Natural killer cell (primary cell): ENCODE results near the gene TMEM53. TPM values are rescaled to one million over a fixed set of nuclear protein-coding genes. Genes with fewer than 3 reads are reported as not detected.

Experiments used
- ATAC-seq, 3 donors: fragments of 150-1000 bp in 2 of 3; fragments of 200-7000 bp in 1 of 3; cut with Tn5 transposase; 1 replicate in 1 of 3; 2 replicates in 2 of 3; pipeline ENCODE4 v1.10.0; 2021; ENCODE audit warnings: mild to moderate bottlenecking in 2 of 3, moderate library complexity in 2 of 3
- DNase-seq, 2 donors: peaks; one replicate each; pipeline versions ENCODE4 v3.0.0 to v3.0.0-alpha.2; 2013 to 2021; ENCODE audit warnings: mixed read lengths in 1 of 2
- H3K27ac ChIP-seq: one replicate; pipeline ENCODE4 v1.5.1; 2013; ENCODE audit warnings: mild to moderate bottlenecking, low read length
- H3K27me3 ChIP-seq: one replicate; pipeline ENCODE4 v1.6.1; 2013; ENCODE audit warnings: low read length; ENCODE audit not compliant: control insufficient read depth, insufficient read depth
- H3K36me3 ChIP-seq: one replicate; pipeline ENCODE4 v1.6.1; 2013; ENCODE audit warnings: low read length; ENCODE audit not compliant: control insufficient read depth, insufficient read depth
- H3K4me1 ChIP-seq: one replicate; pipeline ENCODE4 v1.6.1; 2013; ENCODE audit warnings: low read length; ENCODE audit not compliant: control insufficient read depth, insufficient read depth
- H3K4me3 ChIP-seq: one replicate; pipeline ENCODE4 v1.5.1; 2013; ENCODE audit warnings: low read length
- H3K9me3 ChIP-seq: one replicate; pipeline ENCODE4 v1.6.1; 2013; ENCODE audit warnings: low read length; ENCODE audit not compliant: control insufficient read depth, insufficient read depth
- H3K27ac Mint-ChIP-seq, 2 donors: one replicate each; pipeline ENCODE4 v1.8.0; 2022; ENCODE audit warnings: mild to moderate bottlenecking in 2 of 2, mixed read lengths in 2 of 2, moderate library complexity in 1 of 2
- H3K27me3 Mint-ChIP-seq, 2 donors: one replicate each; pipeline ENCODE4 v1.8.0; 2022; ENCODE audit warnings: low read depth in 2 of 2, mixed read lengths in 2 of 2
- H3K36me3 Mint-ChIP-seq: one replicate; pipeline ENCODE4 v1.8.0; 2022; ENCODE audit warnings: mixed read lengths
- H3K4me1 Mint-ChIP-seq, 2 donors: one replicate each; pipeline ENCODE4 v1.8.0; 2022; ENCODE audit warnings: mixed read lengths in 2 of 2
- H3K4me3 Mint-ChIP-seq: one replicate; pipeline ENCODE4 v1.8.0; 2022; ENCODE audit warnings: mild to moderate bottlenecking, moderate library complexity, mixed read lengths
- H3K9me3 Mint-ChIP-seq, 2 donors: one replicate each; pipeline ENCODE4 v1.8.0; 2022; ENCODE audit warnings: mixed read lengths in 2 of 2
- WGBS: methylation state at CpG from one replicate; pipeline ENCODE4 v1.1.7; 2013; ENCODE audit warnings: missing lambda C conversion rate; ENCODE audit not compliant: insufficient coverage; 5-methylcytosine and 5-hydroxymethylcytosine counted together
- intact Hi-C: fragments of 100-400 bp; cut with micrococcal nuclease; formaldehyde crosslinking; loops from one replicate; pipeline ENCODE4 v1.14.2; 2022
- total RNA-seq, 4 donors: library from RNA; stranded (reverse); fragments of 120-200 nt in 1 of 4; gene quantifications; one replicate each; pipeline versions ENCODE4 v1.2.3 to v1.2.4, GENCODE V29; 2013 to 2022
- TF ChIP-seq, protein P1 (sequence below): fragments of 200-600 bp; IDR thresholded peaks from one replicate; pipeline ENCODE4 v1.8.0; 2022; ENCODE audit warnings: antibody characterized with exemption

The TMEM53 gene
- total RNA-seq, 3 donors from 2014 or later (not counting 1 experiment from before 2014, with no cell fraction given): 2.2 to 3.8 (median 3.3) TPM

DNA sequence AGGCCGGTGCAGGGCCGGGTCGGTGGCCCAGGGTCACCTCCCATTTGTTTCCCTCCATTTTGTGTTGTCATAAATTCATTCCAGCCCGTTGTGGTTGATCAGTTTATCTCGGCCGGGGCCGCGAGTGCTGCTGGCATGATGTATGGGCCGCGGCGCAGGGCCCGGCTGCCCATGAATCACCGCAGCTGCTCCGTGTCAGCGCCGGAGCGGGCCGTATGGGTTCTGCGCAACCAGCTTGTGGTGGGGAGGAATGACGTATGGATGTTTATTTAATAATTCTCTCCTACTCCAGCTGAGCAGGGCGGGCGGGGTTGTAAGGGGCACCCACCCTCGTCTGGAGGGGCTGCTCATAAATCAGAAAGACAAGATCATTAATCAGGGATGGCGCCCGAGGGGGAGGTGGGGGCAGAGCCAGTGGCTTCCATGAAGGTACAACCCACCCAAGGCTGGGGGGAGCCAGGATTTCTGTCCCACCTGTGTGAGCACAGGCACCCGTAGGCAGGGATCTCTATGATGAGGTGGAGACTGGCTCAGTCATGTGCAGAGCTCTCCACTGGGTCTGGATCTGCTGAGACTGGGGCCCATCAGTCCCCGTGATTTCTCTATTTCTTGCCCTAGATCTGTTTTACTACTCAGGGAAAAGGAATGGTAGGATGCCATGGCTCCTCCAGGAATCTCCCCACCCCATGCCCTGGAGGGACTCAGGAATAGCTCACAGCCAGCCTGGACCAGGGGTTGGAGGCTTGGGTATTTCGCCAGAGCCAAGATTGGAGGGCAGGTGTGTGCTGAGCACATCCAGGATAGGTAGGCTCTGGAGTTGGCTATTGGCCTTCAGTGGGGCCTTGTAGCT is 27.8 kb downstream of the TMEM53 start:
- H3K9me3 ChIP-seq: no peaks in the 10 kb centered on the region
- no peak for DNase-seq
- TF ChIP-seq, protein P1, sequence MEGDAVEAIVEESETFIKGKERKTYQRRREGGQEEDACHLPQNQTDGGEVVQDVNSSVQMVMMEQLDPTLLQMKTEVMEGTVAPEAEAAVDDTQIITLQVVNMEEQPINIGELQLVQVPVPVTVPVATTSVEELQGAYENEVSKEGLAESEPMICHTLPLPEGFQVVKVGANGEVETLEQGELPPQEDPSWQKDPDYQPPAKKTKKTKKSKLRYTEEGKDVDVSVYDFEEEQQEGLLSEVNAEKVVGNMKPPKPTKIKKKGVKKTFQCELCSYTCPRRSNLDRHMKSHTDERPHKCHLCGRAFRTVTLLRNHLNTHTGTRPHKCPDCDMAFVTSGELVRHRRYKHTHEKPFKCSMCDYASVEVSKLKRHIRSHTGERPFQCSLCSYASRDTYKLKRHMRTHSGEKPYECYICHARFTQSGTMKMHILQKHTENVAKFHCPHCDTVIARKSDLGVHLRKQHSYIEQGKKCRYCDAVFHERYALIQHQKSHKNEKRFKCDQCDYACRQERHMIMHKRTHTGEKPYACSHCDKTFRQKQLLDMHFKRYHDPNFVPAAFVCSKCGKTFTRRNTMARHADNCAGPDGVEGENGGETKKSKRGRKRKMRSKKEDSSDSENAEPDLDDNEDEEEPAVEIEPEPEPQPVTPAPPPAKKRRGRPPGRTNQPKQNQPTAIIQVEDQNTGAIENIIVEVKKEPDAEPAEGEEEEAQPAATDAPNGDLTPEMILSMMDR: no peak
- peaks cover 94% of the 10 kb centered on the region for H3K36me3 ChIP-seq
- no peak for ATAC-seq
- no peaks in the 10 kb centered on the region for H3K9me3 Mint-ChIP-seq
- peaks cover 0 to 26% of the 10 kb centered on the region in 2 donors for H3K4me1 Mint-ChIP-seq
- no peaks in the 10 kb centered on the region for H3K27me3 ChIP-seq
- H3K4me1 ChIP-seq: no peaks in the 10 kb centered on the region
- peak overlapping the region; percentile 53 to 59 for H3K27ac Mint-ChIP-seq
- intact Hi-C loops: no loop called here
- H3K4me3 Mint-ChIP-seq: no peak overlapping the region
- no peak overlapping the region for H3K27ac ChIP-seq
- H3K36me3 Mint-ChIP-seq: peaks cover 14% of the 10 kb centered on the region
- 97% methylated on average over 22 of the region's 28 CpGs for WGBS
- no peak overlapping the region for H3K4me3 ChIP-seq
- H3K27me3 Mint-ChIP-seq: no peaks in the 10 kb centered on the region

DNA sequence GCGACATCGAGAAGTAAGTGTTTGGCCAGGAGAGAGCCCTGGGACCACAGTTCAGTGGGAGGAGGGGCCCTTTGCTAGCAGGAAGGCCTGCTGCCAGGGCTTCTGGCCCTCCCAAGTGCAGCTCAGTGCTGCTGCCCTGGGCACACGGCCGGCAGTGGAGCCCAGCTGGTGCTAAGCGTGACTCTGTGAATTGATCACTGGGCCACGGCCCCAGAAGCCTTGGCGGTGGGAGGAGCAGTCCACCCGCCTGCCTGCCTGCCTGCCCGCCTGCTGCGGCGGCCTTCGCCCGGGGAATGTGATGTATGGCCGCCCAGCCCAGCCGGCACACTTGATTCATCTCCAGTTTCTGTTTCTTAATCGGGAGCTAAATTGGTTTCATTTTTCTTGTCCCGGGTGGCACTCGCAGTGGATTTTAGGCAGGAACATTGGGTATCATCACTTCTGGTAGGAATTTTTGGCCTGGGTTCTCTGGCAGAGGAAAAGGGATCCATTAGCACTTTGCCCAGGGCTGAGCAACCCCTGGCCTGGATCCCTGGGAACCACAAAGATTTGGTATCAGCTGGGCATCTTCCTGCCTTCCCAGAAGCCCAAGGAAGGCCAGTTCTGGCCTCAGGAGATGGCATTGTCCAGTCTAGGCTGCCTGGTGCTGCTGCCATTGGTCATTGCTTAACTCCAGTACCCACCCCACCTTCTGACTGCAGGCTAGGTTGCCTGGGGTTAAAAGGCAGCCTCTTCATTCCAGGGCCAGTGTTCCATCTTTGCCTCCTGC is 28.6 kb downstream of the TMEM53 start:
- DNase-seq (no peak), ATAC-seq (no peak)
- H3K4me3 ChIP-seq: no peak overlapping the region
- H3K36me3 ChIP-seq: peaks cover 95% of the 10 kb centered on the region
- no peaks in the 10 kb centered on the region for H3K9me3 ChIP-seq
- H3K27me3 ChIP-seq: no peaks in the 10 kb centered on the region
- Mint-ChIP-seq H3K27me3 (no peaks in the 10 kb centered on the region), H3K9me3 (no peaks in the 10 kb centered on the region), H3K4me3 (no peak overlapping the region), H3K4me1 (peaks cover 0 to 24% of the 10 kb centered on the region in 2 donors), H3K36me3 (peaks cover 14% of the 10 kb centered on the region), H3K27ac (no peak overlapping the region)
- TF ChIP-seq, protein P1: no peak
- 97% methylated on average over 18 of the region's 18 CpGs for WGBS
- intact Hi-C loops: no loop called here
- H3K4me1 ChIP-seq: no peaks in the 10 kb centered on the region
- no peak overlapping the region for H3K27ac ChIP-seq

DNA sequence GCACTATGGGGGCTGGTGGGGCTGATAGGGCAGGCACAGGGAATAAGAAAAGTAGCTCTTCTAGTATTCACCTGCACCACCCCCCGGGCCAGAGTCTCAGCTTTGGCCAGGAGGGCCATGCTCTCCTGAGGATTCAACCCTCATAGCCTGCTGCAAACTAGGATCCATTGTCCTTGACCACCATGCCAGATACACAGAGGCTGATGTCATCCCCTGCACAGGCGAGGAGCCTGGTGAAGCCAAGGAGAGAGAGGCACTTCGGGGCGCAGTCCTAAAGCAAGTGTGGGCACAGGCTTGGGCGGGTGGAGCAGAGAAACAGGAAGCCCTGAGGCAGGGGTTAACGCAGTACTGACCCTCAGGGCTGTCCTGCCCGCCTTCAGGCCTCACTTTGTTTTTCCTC is 29.5 kb downstream of the TMEM53 start:
- peak overlapping the region in 1 of 2 donors; percentile 3 for H3K27ac Mint-ChIP-seq
- H3K36me3 Mint-ChIP-seq: peaks cover 14% of the 10 kb centered on the region
- Histone ChIP-seq H3K4me3 (no peak overlapping the region), H3K36me3 (peaks cover 93% of the 10 kb centered on the region), H3K9me3 (no peaks in the 10 kb centered on the region), H3K27ac (no peak overlapping the region), H3K4me1 (no peaks in the 10 kb centered on the region), H3K27me3 (no peaks in the 10 kb centered on the region)
- intact Hi-C loops: no loop called here
- H3K4me1 Mint-ChIP-seq: peaks cover 0 to 24% of the 10 kb centered on the region in 2 donors
- TF ChIP-seq, protein P1: no peak
- DNase-seq (no peak), ATAC-seq (no peak)
- no peaks in the 10 kb centered on the region for H3K9me3 Mint-ChIP-seq
- no peak overlapping the region for H3K4me3 Mint-ChIP-seq
- no peaks in the 10 kb centered on the region for H3K27me3 Mint-ChIP-seq
- 96% methylated on average over 7 of the region's 7 CpGs for WGBS
